ENCODE data around the gene ARL8B.
A peak's percentile ranks its signal among the peaks of the same experiment; 100 is the strongest.
"Not testable (repeated sequence)": the region's sequence is repeated elsewhere in the genome, so short reads cannot be mapped to it uniquely, and the experiment has no call there.

ARL8B gene

DNA sequence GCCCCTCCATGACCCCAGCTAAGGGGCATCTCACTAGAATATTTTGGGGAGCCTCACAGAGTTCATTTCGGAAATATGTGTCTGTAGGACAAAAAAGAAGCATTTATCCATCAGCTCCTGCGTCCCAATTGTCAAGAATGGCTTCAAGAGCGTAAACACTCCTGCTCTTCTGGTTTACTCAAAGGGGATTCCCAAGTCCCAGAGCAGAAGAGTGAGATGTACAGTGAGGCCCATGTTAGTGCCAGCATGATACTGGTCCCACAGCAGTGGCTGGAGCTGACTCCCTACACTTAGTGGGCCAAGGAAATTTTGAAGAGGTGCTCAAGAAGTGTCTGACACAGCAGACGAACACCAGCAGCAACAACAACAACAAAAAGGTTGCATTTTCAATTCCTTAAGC lies 34.9 kb upstream of the ARL8B start:
- no peaks in the 10 kb centered on the region for H3K4me1 ChIP-seq (ENCODE audit: control insufficient read depth, insufficient read depth, low read length)
- 73 to 76% methylated on average over 4 of the region's 4 CpGs for WGBS, 2 experiments
- H3K27me3 ChIP-seq (ENCODE audit: control insufficient read depth, insufficient read depth, low read length, poor library complexity, severe bottlenecking) = no peaks in the 10 kb centered on the region
- H3K9me3 ChIP-seq (ENCODE audit: control insufficient read depth, low read length) = no peaks in the 10 kb centered on the region
- no peak overlapping the region for H3K27ac ChIP-seq (ENCODE audit: insufficient read depth, low read depth, low read length, poor library complexity, severe bottlenecking)
- H3K4me3 ChIP-seq (ENCODE audit: insufficient read depth, low read depth, low read length) = no peak overlapping the region
- H3K36me3 ChIP-seq (ENCODE audit: control insufficient read depth, insufficient read depth, low read length) = no peaks in the 10 kb centered on the region

- Histone ChIP-seq H3K4me1 (ENCODE audit: control insufficient read depth, insufficient read depth, low read length) (no peaks in the 10 kb centered on the region), H3K4me3 (ENCODE audit: insufficient read depth, low read depth, low read length) (no peak overlapping the region), H3K9me3 (ENCODE audit: control insufficient read depth, low read length) (no peaks in the 10 kb centered on the region), H3K27ac (ENCODE audit: insufficient read depth, low read depth, low read length, poor library complexity, severe bottlenecking) (no peak overlapping the region), H3K27me3 (ENCODE audit: control insufficient read depth, insufficient read depth, low read length, poor library complexity, severe bottlenecking) (peaks cover 13% of the 10 kb centered on the region), H3K36me3 (ENCODE audit: control insufficient read depth, insufficient read depth, low read length) (no peaks in the 10 kb centered on the region)
- WGBS, 2 experiments = 84 to 93% methylated on average over 5 of the region's 5 CpGs
These were observed 31.9 kb upstream of the ARL8B start for GRCh38 chr3:5090197-5090596.

DNA sequence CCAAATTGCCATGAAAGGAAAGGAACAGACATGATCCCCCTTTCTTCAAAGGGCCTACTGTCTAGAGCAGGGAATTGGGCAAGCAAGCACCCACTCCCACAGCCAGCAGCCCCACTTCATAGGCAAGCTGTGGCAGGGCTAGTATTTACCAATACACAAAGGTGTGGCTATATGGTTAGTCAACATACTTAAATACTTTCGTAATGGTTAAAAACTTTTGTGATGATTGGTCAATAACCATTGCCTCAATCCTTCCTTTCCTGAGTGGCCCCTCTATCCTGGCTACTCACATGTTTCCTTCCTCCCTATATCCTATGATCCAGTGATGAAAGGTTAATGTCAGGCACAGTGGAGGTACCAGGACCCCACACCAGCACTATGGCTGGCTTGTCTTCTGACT lies 30.1 kb upstream of the ARL8B start:
- H3K4me1 ChIP-seq (ENCODE audit: control insufficient read depth, insufficient read depth, low read length) = no peaks in the 10 kb centered on the region
- no peaks in the 10 kb centered on the region for H3K36me3 ChIP-seq (ENCODE audit: control insufficient read depth, insufficient read depth, low read length)
- peaks cover 29% of the 10 kb centered on the region for H3K27me3 ChIP-seq (ENCODE audit: control insufficient read depth, insufficient read depth, low read length, poor library complexity, severe bottlenecking)
- no peak overlapping the region for H3K27ac ChIP-seq (ENCODE audit: insufficient read depth, low read depth, low read length, poor library complexity, severe bottlenecking)
- no peaks in the 10 kb centered on the region for H3K9me3 ChIP-seq (ENCODE audit: control insufficient read depth, low read length)
- WGBS, 2 experiments = 86 to 89% methylated on average over 1 of the region's 1 CpG
- H3K4me3 ChIP-seq (ENCODE audit: insufficient read depth, low read depth, low read length) = no peak overlapping the region

- H3K4me1 ChIP-seq (ENCODE audit: control insufficient read depth, insufficient read depth, low read length) = no peaks in the 10 kb centered on the region
- 82 to 99% methylated on average over 2 of the region's 2 CpGs for WGBS, 2 experiments
- no peaks in the 10 kb centered on the region for H3K9me3 ChIP-seq (ENCODE audit: control insufficient read depth, low read length)
- H3K27me3 ChIP-seq (ENCODE audit: control insufficient read depth, insufficient read depth, low read length, poor library complexity, severe bottlenecking) = peaks cover 35% of the 10 kb centered on the region
- H3K36me3 ChIP-seq (ENCODE audit: control insufficient read depth, insufficient read depth, low read length) = no peaks in the 10 kb centered on the region
- no peak overlapping the region for H3K4me3 ChIP-seq (ENCODE audit: insufficient read depth, low read depth, low read length)
- no peak overlapping the region for H3K27ac ChIP-seq (ENCODE audit: insufficient read depth, low read depth, low read length, poor library complexity, severe bottlenecking)
These were observed 28.4 kb upstream of the ARL8B start for GRCh38 chr3:5093731-5094130.

DNA sequence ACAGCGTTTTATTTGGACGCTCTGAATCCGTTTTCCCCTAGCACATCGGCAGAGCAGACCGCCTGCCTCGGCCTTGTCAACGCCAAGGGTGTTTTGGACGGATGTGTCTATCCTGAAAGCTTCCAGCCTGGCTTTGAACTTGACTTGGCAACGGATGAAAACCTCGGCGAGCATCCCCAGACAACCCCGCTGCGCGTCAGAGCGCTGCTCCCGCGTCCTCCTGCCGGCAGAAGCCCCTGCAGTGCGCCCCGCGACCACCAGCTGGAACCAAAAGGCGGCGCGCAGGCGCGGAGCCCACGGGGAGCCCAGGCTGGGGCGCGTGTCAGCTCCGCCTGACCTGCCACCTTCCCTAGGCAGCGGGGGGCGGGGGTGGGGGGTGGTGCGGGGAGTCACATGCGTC lies 26.2 kb upstream of the ARL8B start:
- Histone ChIP-seq H3K4me3 (ENCODE audit: insufficient read depth, low read depth, low read length) (peak overlapping the region; percentile 6), H3K36me3 (ENCODE audit: control insufficient read depth, insufficient read depth, low read length) (no peaks in the 10 kb centered on the region), H3K27ac (ENCODE audit: insufficient read depth, low read depth, low read length, poor library complexity, severe bottlenecking) (no peak overlapping the region), H3K9me3 (ENCODE audit: control insufficient read depth, low read length) (no peaks in the 10 kb centered on the region), H3K27me3 (ENCODE audit: control insufficient read depth, insufficient read depth, low read length, poor library complexity, severe bottlenecking) (peaks cover 35% of the 10 kb centered on the region), H3K4me1 (ENCODE audit: control insufficient read depth, insufficient read depth, low read length) (no peaks in the 10 kb centered on the region)
- WGBS, 2 experiments = 8% methylated on average over 34 of the region's 34 CpGs

DNA sequence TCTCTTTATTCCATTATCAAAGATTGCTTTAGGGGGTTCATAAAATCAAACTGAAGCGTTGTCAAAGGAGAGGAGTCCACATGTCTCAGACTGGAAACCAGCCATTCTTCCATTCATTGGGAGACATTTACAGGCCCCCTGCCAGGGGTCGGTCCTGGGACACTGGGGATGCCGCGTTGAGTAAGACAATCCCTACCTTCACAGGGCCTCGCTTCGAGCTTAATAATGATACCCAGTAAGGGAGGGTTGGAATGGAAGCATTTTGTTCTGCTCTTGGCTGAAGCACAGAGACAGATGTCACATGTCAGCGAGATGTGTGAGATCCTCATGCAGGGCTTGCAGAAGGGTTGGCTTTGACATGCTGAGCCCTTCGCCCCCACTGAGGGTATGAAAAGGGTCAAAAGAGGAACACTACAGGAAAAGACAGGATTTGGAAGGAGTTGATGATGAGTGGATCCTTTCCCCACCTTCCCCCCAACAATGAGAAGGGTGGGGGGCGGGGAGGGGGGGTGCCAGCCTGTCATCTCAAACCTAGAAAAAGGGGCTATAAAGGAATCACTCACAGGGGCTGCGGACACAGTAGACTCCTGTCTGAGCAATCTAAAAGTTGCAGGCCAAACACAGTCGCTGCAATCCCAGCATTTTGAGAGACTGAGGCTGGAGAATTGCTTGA lies 25.6 kb upstream of the ARL8B start:
- no peaks in the 10 kb centered on the region for H3K36me3 ChIP-seq (ENCODE audit: control insufficient read depth, insufficient read depth, low read length)
- WGBS, 2 experiments = 51 to 59% methylated on average over 10 to 11 of the region's 11 CpGs
- H3K4me3 ChIP-seq (ENCODE audit: insufficient read depth, low read depth, low read length) = no peak overlapping the region
- H3K27ac ChIP-seq (ENCODE audit: insufficient read depth, low read depth, low read length, poor library complexity, severe bottlenecking) = no peak overlapping the region
- H3K4me1 ChIP-seq (ENCODE audit: control insufficient read depth, insufficient read depth, low read length) = no peaks in the 10 kb centered on the region
- H3K27me3 ChIP-seq (ENCODE audit: control insufficient read depth, insufficient read depth, low read length, poor library complexity, severe bottlenecking) = peaks cover 35% of the 10 kb centered on the region
- H3K9me3 ChIP-seq (ENCODE audit: control insufficient read depth, low read length) = no peaks in the 10 kb centered on the region

- no peaks in the 10 kb centered on the region for H3K4me1 ChIP-seq (ENCODE audit: control insufficient read depth, insufficient read depth, low read length)
- no peak overlapping the region for H3K27ac ChIP-seq (ENCODE audit: insufficient read depth, low read depth, low read length, poor library complexity, severe bottlenecking)
- H3K36me3 ChIP-seq (ENCODE audit: control insufficient read depth, insufficient read depth, low read length) = no peaks in the 10 kb centered on the region
- H3K4me3 ChIP-seq (ENCODE audit: insufficient read depth, low read depth, low read length) = no peak overlapping the region
- H3K9me3 ChIP-seq (ENCODE audit: control insufficient read depth, low read length) = no peaks in the 10 kb centered on the region
- peaks cover 35% of the 10 kb centered on the region for H3K27me3 ChIP-seq (ENCODE audit: control insufficient read depth, insufficient read depth, low read length, poor library complexity, severe bottlenecking)
- 75 to 80% methylated on average over 4 of the region's 4 CpGs for WGBS, 2 experiments
These were observed 23.7 kb upstream of the ARL8B start for GRCh38 chr3:5098346-5098745.

- Histone ChIP-seq H3K36me3 (ENCODE audit: control insufficient read depth, insufficient read depth, low read length) (no peaks in the 10 kb centered on the region), H3K27me3 (ENCODE audit: control insufficient read depth, insufficient read depth, low read length, poor library complexity, severe bottlenecking) (peaks cover 5% of the 10 kb centered on the region), H3K4me3 (ENCODE audit: insufficient read depth, low read depth, low read length) (no peak overlapping the region), H3K9me3 (ENCODE audit: control insufficient read depth, low read length) (no peaks in the 10 kb centered on the region), H3K4me1 (ENCODE audit: control insufficient read depth, insufficient read depth, low read length) (no peaks in the 10 kb centered on the region), H3K27ac (ENCODE audit: insufficient read depth, low read depth, low read length, poor library complexity, severe bottlenecking) (no peak overlapping the region)
- 84 to 88% methylated on average over 3 of the region's 3 CpGs for WGBS, 2 experiments
These were observed 19.6 kb upstream of the ARL8B start for GRCh38 chr3:5102532-5102931.

- Histone ChIP-seq H3K4me3 (ENCODE audit: insufficient read depth, low read depth, low read length) (no peak overlapping the region), H3K4me1 (ENCODE audit: control insufficient read depth, insufficient read depth, low read length) (no peaks in the 10 kb centered on the region), H3K27me3 (ENCODE audit: control insufficient read depth, insufficient read depth, low read length, poor library complexity, severe bottlenecking) (no peaks in the 10 kb centered on the region), H3K36me3 (ENCODE audit: control insufficient read depth, insufficient read depth, low read length) (no peaks in the 10 kb centered on the region), H3K27ac (ENCODE audit: insufficient read depth, low read depth, low read length, poor library complexity, severe bottlenecking) (no peak overlapping the region), H3K9me3 (ENCODE audit: control insufficient read depth, low read length) (no peaks in the 10 kb centered on the region)
- WGBS, 2 experiments = 95 to 100% methylated on average over 2 to 3 of the region's 3 CpGs
These were observed 18.3 kb upstream of the ARL8B start for GRCh38 chr3:5103743-5104142.

- Histone ChIP-seq H3K36me3 (ENCODE audit: control insufficient read depth, insufficient read depth, low read length) (no peaks in the 10 kb centered on the region), H3K27me3 (ENCODE audit: control insufficient read depth, insufficient read depth, low read length, poor library complexity, severe bottlenecking) (no peaks in the 10 kb centered on the region), H3K27ac (ENCODE audit: insufficient read depth, low read depth, low read length, poor library complexity, severe bottlenecking) (no peak overlapping the region), H3K4me3 (ENCODE audit: insufficient read depth, low read depth, low read length) (no peak overlapping the region), H3K9me3 (ENCODE audit: control insufficient read depth, low read length) (no peaks in the 10 kb centered on the region), H3K4me1 (ENCODE audit: control insufficient read depth, insufficient read depth, low read length) (no peaks in the 10 kb centered on the region)
- WGBS, 2 experiments = 92% methylated on average over 7 of the region's 7 CpGs
These were observed 17.0 kb upstream of the ARL8B start for GRCh38 chr3:5105050-5105449.

DNA sequence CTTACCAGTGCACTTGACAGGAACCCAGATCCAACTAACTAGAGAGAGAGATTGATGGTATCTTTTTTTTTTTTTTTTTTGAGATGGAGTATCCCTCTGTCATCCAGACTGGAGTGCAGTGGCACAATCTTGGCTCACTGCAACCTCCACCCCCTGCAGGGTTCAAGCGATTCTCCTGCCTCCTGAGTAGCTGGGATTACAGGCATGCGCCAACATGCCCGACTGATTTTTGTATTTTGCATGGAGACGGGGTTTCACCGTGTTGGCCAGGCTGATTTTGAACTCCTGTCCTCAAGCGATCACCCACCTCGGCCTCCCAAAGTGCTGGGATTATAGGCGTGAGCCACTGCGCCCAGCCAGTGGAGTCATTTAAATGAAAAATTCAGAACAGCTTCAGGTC lies 15.7 kb upstream of the ARL8B start:
- H3K9me3 ChIP-seq (ENCODE audit: control insufficient read depth, low read length); H3K4me1 ChIP-seq (ENCODE audit: control insufficient read depth, insufficient read depth, low read length); H3K36me3 ChIP-seq (ENCODE audit: control insufficient read depth, insufficient read depth, low read length); H3K4me3 ChIP-seq (ENCODE audit: insufficient read depth, low read depth, low read length); H3K27me3 ChIP-seq (ENCODE audit: control insufficient read depth, insufficient read depth, low read length, poor library complexity, severe bottlenecking); H3K27ac ChIP-seq (ENCODE audit: insufficient read depth, low read depth, low read length, poor library complexity, severe bottlenecking): not testable (repeated sequence)
- WGBS, 2 experiments = 84 to 90% methylated on average over 9 of the region's 9 CpGs

All from ectodermal cell (in vitro differentiated cells).